HG03520 (cell line): ENCODE data around the gene KLHL21.
"Not testable (repeated sequence)": the region's sequence is repeated elsewhere in the genome, so short reads cannot be mapped to it uniquely, and the experiment has no call there.

Experiments used
- ATAC-seq: cut with Tn5 transposase; IDR thresholded peaks from one replicate; pipeline ENCODE4 v1.9.1; 2021; ENCODE audit warnings: mild to moderate bottlenecking, moderate library complexity; ENCODE audit not compliant: unreplicated experiment

Gene KLHL21, protein sequence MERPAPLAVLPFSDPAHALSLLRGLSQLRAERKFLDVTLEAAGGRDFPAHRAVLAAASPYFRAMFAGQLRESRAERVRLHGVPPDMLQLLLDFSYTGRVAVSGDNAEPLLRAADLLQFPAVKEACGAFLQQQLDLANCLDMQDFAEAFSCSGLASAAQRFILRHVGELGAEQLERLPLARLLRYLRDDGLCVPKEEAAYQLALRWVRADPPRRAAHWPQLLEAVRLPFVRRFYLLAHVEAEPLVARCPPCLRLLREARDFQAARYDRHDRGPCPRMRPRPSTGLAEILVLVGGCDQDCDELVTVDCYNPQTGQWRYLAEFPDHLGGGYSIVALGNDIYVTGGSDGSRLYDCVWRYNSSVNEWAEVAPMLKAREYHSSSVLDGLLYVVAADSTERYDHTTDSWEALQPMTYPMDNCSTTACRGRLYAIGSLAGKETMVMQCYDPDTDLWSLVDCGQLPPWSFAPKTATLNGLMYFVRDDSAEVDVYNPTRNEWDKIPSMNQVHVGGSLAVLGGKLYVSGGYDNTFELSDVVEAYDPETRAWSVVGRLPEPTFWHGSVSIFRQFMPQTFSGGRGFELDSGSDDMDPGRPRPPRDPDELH

DNA sequence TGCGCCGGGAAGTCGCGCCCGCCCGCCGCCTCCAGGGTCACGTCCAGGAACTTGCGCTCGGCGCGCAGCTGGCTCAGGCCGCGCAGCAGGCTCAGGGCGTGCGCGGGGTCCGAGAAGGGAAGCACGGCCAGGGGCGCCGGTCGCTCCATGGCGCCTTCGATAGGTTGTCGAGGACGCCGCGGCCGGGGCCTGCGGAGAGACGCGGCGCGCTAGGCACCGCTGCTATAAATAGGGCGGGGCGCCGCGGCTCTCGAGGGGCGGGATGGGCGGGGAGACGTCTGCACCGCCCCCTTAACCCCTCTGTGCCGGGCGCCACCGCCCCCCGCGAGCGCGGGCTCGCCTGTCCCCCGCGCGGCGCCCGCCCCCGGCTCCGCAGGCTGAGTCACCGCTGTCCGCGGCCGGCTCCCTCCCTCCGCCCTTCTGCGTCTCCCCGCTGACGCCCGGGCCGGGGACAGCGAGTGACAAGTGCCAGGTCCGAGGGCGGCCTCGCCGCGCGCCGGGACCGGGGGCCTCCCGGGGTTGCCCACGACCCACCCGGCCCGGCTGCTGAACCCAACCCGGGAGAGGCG lies at the start of gene KLHL21:
Gene KLHL21, minus strand, starts transcription at position 201 of the 569 bp plus-strand sequence. Its CDS starts 52 bp downstream, at position 149.
- ATAC-seq = peak; percentile 48

GRCh38 chr1:6651909-6652308 lies 49.2 kb upstream of the KLHL21 start:
- no peak for ATAC-seq

- ATAC-seq = no peak
These were observed 45.9 kb upstream of the KLHL21 start for GRCh38 chr1:6648556-6648955.

GRCh38 chr1:6646499-6647148 lies 44.0 kb upstream of the KLHL21 start:
- no peak for ATAC-seq

DNA sequence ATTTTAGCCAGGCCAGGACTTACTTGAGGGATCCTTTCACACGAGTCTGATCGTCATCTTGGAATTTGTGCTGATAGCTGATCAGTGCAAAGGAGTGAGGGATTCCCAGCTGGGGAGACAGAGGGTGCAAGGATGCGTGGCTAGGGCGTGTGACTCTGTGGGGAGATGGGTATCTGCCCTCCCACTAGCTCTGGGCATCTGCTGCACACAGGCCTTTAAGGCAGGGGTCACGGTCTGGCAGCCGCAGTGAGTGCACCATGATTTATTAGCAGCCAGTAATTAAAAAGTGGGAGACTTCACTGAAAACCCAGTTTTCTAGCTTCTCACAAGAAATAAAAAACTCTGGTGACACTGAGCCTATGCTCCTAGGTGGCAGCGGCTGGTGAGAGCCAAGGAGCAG lies 42.3 kb upstream of the KLHL21 start:
- no peak for ATAC-seq

- not testable (repeated sequence) for ATAC-seq
These were observed 38.2 kb upstream of the KLHL21 start for GRCh38 chr1:6640867-6641266.

DNA sequence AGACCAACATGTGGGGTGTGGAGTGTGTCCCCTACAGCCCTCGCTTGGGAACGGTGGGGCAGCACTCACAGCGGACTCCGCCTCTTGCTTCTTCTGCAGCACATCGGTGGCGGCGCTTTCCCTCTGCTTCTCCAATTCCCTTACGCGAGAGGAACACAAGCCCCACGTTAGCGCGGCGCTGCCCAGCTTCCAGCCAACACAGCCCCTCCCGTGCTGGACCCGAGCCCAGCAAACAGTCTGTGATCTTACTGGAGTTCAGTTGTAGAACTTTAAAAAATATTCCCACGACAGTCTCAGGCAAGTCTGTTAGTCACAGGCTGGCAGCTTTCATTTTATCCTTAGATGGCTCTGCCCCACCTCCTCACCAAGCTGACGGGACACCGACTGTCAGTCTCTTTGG lies 35.6 kb upstream of the KLHL21 start:
- ATAC-seq = no peak

DNA sequence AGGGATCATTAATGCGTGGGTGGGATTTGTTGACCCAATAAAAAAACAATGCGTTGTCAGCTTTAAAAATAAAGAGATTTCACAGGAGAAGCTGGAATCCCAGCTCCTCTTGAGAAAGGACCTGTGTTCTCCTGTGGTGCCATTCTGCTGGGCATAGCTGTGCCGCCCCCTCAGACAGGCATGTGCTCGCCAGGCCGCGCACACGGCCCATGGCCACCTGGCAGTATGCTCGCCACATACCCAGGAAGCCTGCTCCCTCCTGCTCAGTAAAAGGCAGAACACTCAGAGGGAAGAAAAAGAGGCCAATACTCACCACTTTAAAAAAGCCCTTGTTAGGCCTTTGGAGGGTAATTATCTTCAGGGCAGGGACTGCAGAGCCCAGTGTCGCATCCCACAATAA lies 35.1 kb upstream of the KLHL21 start:
- ATAC-seq = no peak

DNA sequence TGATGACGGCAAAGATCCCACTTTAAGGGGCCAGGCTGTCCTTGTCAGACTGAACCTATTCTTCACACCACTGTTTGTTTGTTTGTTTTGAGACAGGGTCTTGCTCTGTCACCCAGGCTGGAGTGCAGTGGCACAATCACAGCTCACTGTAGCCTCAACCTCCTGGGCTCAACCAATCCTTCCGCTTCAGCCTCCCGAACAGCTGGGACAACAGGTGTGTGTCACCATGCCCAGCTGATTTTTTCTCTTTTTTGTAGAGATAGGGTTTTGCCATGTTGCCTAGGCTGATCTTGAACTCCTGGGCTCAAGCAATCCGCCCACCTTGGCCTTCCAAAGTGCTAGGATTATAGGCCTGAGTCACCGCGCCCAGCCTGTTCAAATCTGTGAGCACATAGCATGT lies 34.1 kb upstream of the KLHL21 start:
- ATAC-seq = not testable (repeated sequence)

DNA sequence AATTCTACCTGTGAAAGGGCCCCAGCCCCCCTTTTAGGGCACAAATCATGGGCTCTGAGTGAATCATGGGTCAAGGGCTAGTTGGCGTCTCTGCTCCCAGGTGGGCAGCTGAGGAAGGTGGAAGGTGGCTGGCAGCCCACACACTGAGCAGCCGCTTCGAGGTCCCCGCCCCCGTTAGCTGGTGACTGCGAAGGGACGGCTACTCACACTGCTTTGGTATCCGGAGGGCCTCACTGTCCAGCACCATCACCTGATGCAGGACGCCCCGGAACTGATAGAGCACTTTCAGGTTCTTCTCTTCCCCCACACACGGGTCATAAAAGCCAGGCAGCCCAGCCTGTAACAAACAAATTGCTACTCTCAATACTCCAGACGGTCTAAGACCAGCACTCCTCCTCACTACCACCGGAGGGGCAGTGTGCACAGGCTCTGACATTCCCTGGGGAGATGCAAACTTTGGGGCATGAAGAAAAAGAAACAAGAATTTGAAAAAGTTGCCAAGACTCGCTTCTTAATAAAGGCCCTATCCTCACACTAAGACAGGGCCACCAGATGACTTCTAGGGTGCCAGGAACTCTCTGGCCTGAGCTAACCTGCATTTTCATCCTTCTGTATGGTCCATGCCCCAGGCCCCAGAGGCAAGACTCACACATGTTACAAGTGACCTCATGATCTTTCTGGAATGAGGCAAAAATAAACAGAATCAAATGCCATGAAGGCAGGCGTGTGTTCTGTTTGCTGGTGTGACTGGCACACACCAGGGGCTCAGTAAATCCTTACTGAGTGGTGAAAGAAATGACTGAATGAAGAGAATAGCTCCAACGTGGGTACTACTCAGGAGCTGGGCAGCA lies 33.5 kb upstream of the KLHL21 start:
- ATAC-seq = no peak

- no peak for ATAC-seq
These were observed 32.7 kb upstream of the KLHL21 start for GRCh38 chr1:6635161-6635909.

- ATAC-seq = no peak
These were observed 31.8 kb upstream of the KLHL21 start for GRCh38 chr1:6634371-6635052.

DNA sequence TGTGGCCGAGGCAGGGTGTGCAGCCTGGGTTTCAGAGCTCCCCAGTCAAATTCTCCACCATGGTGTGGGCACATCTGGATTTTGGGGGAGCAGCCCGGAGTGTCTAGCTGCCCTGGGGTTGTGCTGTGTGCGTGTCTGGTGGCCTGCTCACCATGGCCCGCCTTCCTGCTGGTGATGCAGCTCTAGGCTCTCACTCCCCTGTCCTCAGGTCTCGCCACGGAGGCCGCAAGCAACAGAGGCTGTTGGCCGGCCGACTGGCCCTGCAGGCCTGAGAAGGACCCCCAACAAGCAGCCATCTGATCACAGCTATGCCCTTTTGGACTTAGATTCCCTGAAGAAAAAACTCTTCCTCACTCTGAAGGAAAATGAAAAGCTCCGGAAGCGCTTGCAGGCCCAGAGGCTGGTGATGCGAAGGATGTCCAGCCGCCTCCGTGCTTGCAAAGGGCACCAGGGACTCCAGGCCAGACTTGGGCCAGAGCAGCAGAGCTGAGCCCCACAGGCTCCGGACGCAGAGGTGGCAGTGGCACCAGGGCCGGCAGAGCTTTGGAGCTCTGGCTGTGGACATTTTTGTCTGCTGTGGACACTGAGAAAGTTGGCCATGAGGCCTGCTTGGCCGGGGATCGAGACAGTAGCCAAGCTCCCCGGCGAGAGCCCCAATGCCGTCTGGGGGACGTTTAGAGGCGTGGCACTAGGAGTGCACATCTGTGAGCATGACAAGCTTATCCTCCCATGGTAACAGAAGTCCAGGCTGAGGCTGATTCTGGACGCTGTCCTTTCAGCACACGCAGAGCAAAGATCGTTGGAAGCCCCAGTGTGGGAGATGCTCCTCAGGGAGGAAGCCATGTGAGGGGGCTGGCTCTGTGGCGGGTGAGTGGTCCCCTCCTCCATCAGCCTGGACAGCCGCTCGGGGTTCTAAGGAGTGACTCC lies 30.2 kb upstream of the KLHL21 start:
- no peak for ATAC-seq

DNA sequence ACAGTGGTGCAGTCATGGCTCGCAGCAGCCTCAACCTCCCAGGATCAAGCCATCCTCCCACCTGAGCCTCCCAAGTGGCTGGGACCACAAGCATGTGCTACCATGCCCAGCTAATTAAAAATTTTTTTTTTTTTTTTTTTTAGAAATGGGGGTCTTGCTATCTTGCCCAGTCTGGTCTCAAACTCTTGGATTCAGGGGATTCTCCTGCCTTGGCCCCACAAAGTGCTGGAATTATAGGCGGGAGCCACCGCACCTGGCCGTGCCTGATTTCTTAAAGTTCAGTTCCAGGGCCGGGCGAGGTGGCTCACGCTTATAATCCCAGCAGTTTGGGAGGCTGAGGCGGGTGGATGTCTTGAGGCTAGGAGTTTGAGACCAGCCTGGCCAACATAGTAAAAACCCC lies 28.4 kb upstream of the KLHL21 start:
- ATAC-seq = no peak

DNA sequence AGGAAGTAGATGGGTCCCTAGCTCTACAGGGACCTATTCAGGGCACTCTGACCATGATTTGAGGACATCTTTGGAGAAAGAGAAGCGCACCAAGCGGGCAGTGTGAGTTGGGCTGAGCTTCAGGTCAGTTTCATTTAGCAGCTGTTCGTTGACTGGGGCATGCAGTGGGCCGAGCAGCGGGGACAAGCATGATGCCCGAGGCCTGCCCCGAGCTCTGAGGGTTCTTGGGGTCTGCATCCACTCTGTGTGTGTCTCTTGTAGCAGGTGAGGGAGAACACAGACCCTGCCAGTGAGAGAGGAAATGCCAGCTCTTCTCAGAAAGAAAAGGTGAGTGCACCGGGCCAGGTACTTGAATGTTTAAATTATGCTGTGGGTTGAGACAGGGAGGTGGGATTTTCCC lies 27.4 kb upstream of the KLHL21 start:
- no peak for ATAC-seq

DNA sequence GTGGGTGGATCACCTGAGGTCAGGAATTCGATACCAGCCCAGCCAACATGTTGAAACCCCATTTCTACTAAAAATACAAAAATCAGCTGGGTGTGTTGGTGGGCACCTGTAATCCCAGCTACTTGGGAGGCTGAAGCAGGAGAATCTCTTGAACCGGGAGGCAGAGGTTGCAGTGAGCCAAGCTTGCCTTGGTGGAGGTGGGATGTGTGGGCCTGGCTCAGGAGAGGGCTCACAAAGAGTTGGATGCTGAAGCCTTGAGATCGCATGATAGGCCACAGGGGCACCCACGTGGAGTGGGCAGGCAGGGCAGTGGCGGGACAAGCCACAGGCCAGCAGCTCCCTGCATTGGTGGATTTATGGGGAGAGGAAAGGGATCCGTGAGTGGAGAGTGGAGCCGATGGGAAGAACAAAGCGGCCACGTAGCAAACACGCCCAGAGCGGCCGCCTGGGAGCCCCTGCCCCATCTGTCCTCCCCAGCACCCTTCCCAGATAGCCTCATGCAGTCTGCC lies 26.4 kb upstream of the KLHL21 start:
- ATAC-seq = no peak

GRCh38 chr1:6627841-6628545 lies 25.3 kb upstream of the KLHL21 start:
- ATAC-seq = no peak

GRCh38 chr1:6627031-6627430 lies 24.4 kb upstream of the KLHL21 start:
- ATAC-seq = no peak
